Adrenal gland (tissue), 12 donors: ENCODE results near the gene TDRD1. TPM values are rescaled to one million over a fixed set of nuclear protein-coding genes. Genes with fewer than 3 reads are reported as not detected.

Source experiments
- DNase-seq, 7 donors: peaks; one replicate each; pipeline ENCODE4 v3.0.0-alpha.2; 2019 to 2020
- H3K27ac ChIP-seq, 5 donors: fragments of 200-600 bp; sonication (generic) in 4 of 5; 1 replicate in 3 of 5; 2 replicates in 2 of 5; pipeline versions ENCODE4 v1.5.1 to v1.8.0; 2016 to 2020; ENCODE audit warnings: mild to moderate bottlenecking in 1 of 5
- H3K27me3 ChIP-seq: fragments of 200-600 bp; 2 replicates; pipeline ENCODE4 v1.8.0; 2021
- H3K36me3 ChIP-seq, 2 donors: fragments of 200-600 bp; replicated peaks in 1 of 2; 1 replicate in 1 of 2; 2 replicates in 1 of 2; pipeline versions ENCODE4 v1.5.1 to v1.8.0; 2018 to 2022
- H3K4me1 ChIP-seq, 2 donors: fragments of 200-600 bp; replicated peaks in 1 of 2; 1 replicate in 1 of 2; 2 replicates in 1 of 2; pipeline versions ENCODE4 v1.5.1 to v1.8.0; 2018 to 2021
- H3K4me3 ChIP-seq, 4 donors: fragments of 200-600 bp; sonication (generic) in 3 of 4; one replicate each; pipeline ENCODE4 v1.5.1; 2016 to 2018
- H3K9me3 ChIP-seq, 3 donors: fragments of 200-600 bp; sonication (generic) in 1 of 3; replicated peaks in 1 of 3; 1 replicate in 2 of 3; 2 replicates in 1 of 3; pipeline versions ENCODE4 v1.5.1 to v1.8.0; 2016 to 2021
- POLR2A ChIP-seq, 2 donors: fragments of 450-650 bp; IDR thresholded peaks; one replicate each; pipeline ENCODE4 v1.6.1; 2017; ENCODE audit warnings: antibody characterized with exemption in 2 of 2, mild to moderate bottlenecking in 2 of 2, moderate library complexity in 1 of 2
- WGBS, 4 donors: extraction: QIAGEN DNeasy Blood & Tissue Kit in 2 of 4; methylation state at CpG; one replicate each; pipeline versions ENCODE4 v1.1.5 to v1.1.7; 2013 to 2017; 5-methylcytosine and 5-hydroxymethylcytosine counted together
- intact Hi-C, 2 donors: fragments of 100-400 bp; cut with DNase I; formaldehyde crosslinking; loops; one replicate each; pipeline versions ENCODE4 v1.14.1 to v1.15.0; 2022 to 2023
- polyA plus RNA-seq, 3 donors: library from polyadenylated mRNA; stranded (reverse); fragments of 200-250 nt in 2 of 3; fragments of 350-450 nt in 1 of 3; fragmentation: Illumina TruSeq in 1 of 3; extraction: RNeasy Lipid Tissue Mini Kit (QIAGEN cat#74804) in 1 of 3; gene quantifications; one replicate each; pipeline ENCODE4 v1.2.3, GENCODE V29; 2013 to 2014
- total RNA-seq, 9 donors: library from RNA; depleted of rRNA in 4 of 9; stranded (reverse); fragments of >200 nt in 4 of 9; fragments of 120-200 nt in 1 of 9; fragmentation: NEBNext Ultra II Directional in 1 of 9; extraction: Animal tissue kit (Norgen Biotek cat#: 25700) in 1 of 9; gene quantifications; one replicate each; pipeline versions ENCODE4 v1.1.0 to v1.2.4, GENCODE V29; 2013 to 2023
- TF ChIP-seq, protein P1 (sequence below), 6 experiments: fragments of 450-650 bp in 4 of 6; fragments of 200-600 bp in 2 of 6; sonication (generic) in 1 of 6; IDR thresholded peaks; 1 replicate in 5 of 6; 2 replicates in 1 of 6; pipeline versions ENCODE4 v1.5.1 to v1.8.0; 2016 to 2021; ENCODE audit warnings: antibody characterized with exemption in 6 of 6, mild to moderate bottlenecking in 2 of 6, moderate library complexity in 1 of 6
- donor health status: healthy with polysubstance abuse.
- donor health status: Bipolar disorder and iron deficiency.
- donor health status: DM: yes; HTN: yes; CAD: no.
- donor health status: DM: no; HTN: no; CAD: no.
- donor health status: DM: no; HTN: no; CAD: no.
- donor health status: DM: yes; HTN: yes; CAD: no.

The TDRD1 gene
- total and polyA plus RNA-seq, 12 donors = 0.03 to 0.72 (median 0.22) TPM; not detected in 3

DNA sequence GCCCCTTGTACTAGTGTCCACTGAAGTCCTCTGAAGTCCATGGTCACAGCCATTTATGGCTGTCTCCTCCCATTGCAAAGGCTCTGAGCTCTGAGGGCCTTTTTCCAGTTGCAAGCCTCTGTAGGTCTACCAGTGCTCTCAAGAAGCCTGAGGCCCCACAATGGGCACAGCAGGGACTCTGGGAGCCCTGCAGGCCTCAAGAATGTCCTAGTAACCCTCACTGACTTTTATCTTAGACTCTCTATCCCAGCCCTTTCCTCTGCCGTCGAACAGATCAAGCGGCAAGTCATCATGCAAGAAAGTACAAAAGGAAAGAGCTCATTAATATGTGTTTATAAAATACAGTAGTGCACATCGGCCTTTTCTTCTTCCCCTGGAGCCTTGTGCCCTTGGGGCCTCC, 83.3 kb downstream of the TDRD1 start:
- 82 to 87% (median 84%) methylated on average over 4 of the region's 4 CpGs for WGBS, 4 donors
- intact Hi-C loops = no loop called here
- DNase-seq = no peak
- H3K36me3 ChIP-seq = no peaks in the 10 kb centered on the region
- no peaks in the 10 kb centered on the region for H3K9me3 ChIP-seq
- H3K4me1 ChIP-seq = peaks cover 13 to 19% of the 10 kb centered on the region in 2 donors
- no peak for TF ChIP-seq POLR2A (IDR thresholded peaks at IDR 0.05)
- TF ChIP-seq, protein P1, sequence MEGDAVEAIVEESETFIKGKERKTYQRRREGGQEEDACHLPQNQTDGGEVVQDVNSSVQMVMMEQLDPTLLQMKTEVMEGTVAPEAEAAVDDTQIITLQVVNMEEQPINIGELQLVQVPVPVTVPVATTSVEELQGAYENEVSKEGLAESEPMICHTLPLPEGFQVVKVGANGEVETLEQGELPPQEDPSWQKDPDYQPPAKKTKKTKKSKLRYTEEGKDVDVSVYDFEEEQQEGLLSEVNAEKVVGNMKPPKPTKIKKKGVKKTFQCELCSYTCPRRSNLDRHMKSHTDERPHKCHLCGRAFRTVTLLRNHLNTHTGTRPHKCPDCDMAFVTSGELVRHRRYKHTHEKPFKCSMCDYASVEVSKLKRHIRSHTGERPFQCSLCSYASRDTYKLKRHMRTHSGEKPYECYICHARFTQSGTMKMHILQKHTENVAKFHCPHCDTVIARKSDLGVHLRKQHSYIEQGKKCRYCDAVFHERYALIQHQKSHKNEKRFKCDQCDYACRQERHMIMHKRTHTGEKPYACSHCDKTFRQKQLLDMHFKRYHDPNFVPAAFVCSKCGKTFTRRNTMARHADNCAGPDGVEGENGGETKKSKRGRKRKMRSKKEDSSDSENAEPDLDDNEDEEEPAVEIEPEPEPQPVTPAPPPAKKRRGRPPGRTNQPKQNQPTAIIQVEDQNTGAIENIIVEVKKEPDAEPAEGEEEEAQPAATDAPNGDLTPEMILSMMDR (IDR thresholded peaks at IDR 0.05) = no peak
- no peaks in the 10 kb centered on the region for H3K27me3 ChIP-seq
- H3K4me3 ChIP-seq = no peak overlapping the region
- no peak overlapping the region for H3K27ac ChIP-seq

DNA sequence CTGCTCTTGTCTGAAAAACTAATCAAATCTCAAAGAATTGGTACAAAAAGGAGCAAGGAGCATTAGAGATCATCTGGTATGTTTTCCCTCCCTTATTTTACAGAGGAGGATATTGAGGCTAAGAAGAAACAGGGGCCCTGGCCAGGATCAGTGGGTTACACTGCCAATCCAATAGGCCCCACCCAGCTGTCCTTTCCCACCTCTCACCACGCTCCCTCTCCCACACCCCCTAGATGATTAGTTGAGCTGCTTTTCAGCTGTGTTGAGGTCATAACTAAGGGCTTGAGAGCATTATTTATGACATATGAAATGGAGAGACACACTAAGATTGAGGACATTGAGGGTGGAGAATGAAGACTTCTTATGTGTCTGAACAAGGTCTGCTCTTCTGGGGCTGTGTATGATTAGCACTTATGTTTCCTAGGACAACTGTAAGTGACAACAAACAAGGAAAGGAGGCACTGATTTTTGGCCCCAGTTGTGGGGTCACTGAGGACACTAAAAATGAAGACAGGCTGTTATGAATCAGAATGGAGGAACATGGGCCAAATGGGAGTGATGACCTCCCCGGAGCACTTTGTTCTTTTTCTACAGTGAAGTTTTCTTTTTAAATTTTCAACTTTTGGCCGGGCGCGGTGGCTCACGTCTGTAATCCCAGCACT, 86.4 kb downstream of the TDRD1 start:
- no peaks in the 10 kb centered on the region for H3K9me3 ChIP-seq
- DNase-seq = peak; percentile 28 to 85 (median 60)
- intact Hi-C loops = no loop called here
- WGBS, 4 donors = 37 to 52% (median 44%) methylated on average over 6 of the region's 6 CpGs
- H3K27ac ChIP-seq = peak overlapping the region in 4 of 5 donors; percentile 17 to 30 (median 28)
- no peaks in the 10 kb centered on the region for H3K27me3 ChIP-seq
- TF ChIP-seq, protein P1 (IDR thresholded peaks at IDR 0.05) = no peak
- no peak for TF ChIP-seq POLR2A (IDR thresholded peaks at IDR 0.05)
- no peaks in the 10 kb centered on the region for H3K36me3 ChIP-seq
- no peak overlapping the region for H3K4me3 ChIP-seq
- peaks cover 13 to 19% of the 10 kb centered on the region in 2 donors for H3K4me1 ChIP-seq

DNA sequence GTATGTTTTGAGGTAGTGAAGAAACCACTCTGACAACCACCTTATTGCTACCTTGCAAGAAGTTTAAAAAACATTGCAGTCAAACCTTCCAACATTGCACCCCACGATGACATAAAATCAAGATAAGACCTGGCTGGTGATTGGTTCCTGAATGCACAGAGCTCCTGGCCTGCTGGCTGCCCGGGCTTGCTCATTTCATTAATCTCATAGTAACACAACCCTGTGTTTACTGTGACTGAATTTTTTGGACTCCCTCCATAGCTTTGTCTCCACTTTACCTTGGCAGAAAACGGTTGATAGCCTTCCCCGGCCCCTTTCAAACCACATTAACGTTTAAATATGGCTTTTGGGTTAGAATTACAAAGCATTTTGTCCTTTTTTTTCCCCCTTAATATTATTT, 87.4 kb downstream of the TDRD1 start:
- Histone ChIP-seq H3K4me3 (no peak overlapping the region), H3K9me3 (no peaks in the 10 kb centered on the region), H3K36me3 (no peaks in the 10 kb centered on the region), H3K27me3 (no peaks in the 10 kb centered on the region), H3K27ac (peak overlapping the region in 1 of 5 donors; percentile 44), H3K4me1 (peaks cover 13 to 19% of the 10 kb centered on the region in 2 donors)
- TF ChIP-seq, protein P1 (IDR thresholded peaks at IDR 0.05) = no peak
- TF ChIP-seq POLR2A (IDR thresholded peaks at IDR 0.05) = no peak
- 25 to 49% (median 30%) methylated on average over 5 of the region's 5 CpGs for WGBS, 4 donors
- intact Hi-C loops = no loop called here
- DNase-seq = peak; percentile 38 to 89 (median 74)

- no peaks in the 10 kb centered on the region for H3K27me3 ChIP-seq
- intact Hi-C loops = no loop called here
- no peaks in the 10 kb centered on the region for H3K9me3 ChIP-seq
- H3K4me3 ChIP-seq = no peak overlapping the region
- TF ChIP-seq POLR2A (IDR thresholded peaks at IDR 0.05) = no peak
- TF ChIP-seq, protein P1 (IDR thresholded peaks at IDR 0.05) = no peak
- H3K27ac ChIP-seq = no peak overlapping the region
- no peaks in the 10 kb centered on the region for H3K36me3 ChIP-seq
- H3K4me1 ChIP-seq = peaks cover 2 to 6% of the 10 kb centered on the region in 2 donors
- WGBS, 4 donors = 80 to 85% (median 84%) methylated on average over 3 of the region's 3 CpGs
- no peak for DNase-seq
Observed at GRCh38 chr10:114271075-114271778, 92.1 kb downstream of the TDRD1 start.
